ENCODE measurements around the gene MAEA.

The MAEA gene

GRCh38 chr4:1253831-1254230 is 35.9 kb upstream of the MAEA start:
- TF ChIP-seq MAX (IDR thresholded peaks at IDR 0.05; ENCODE audit: low read depth, low read length) (no peak), MYC (IDR thresholded peaks at IDR 0.05; ENCODE audit: low read depth, low read length) (no peak), CTCF (IDR thresholded peaks at IDR 0.05; ENCODE audit: low read depth, low read length) (no peak), POLR2A (IDR thresholded peaks at IDR 0.05; ENCODE audit: extremely low read depth, insufficient read length) (no peak)
- DNase-seq (ENCODE audit: low read depth): no peak
- H3K4me3 ChIP-seq (ENCODE audit: low read depth, low read length): no peak overlapping the region

GRCh38 chr4:1255151-1255550 is 34.5 kb upstream of the MAEA start:
- no peak overlapping the region for H3K4me3 ChIP-seq (ENCODE audit: low read depth, low read length)
- DNase-seq (ENCODE audit: low read depth): no peak
- TF ChIP-seq MAX (IDR thresholded peaks at IDR 0.05; ENCODE audit: low read depth, low read length) (no peak), MYC (IDR thresholded peaks at IDR 0.05; ENCODE audit: low read depth, low read length) (no peak), CTCF (IDR thresholded peaks at IDR 0.05; ENCODE audit: low read depth, low read length) (no peak), POLR2A (IDR thresholded peaks at IDR 0.05; ENCODE audit: extremely low read depth, insufficient read length) (no peak)

- H3K4me3 ChIP-seq (ENCODE audit: low read depth, low read length): no peak overlapping the region
- no peak for TF ChIP-seq MYC (IDR thresholded peaks at IDR 0.05; ENCODE audit: low read depth, low read length)
- DNase-seq (ENCODE audit: low read depth): no peak
Measured at GRCh38 chr4:1255699-1256098, 34.0 kb upstream of the MAEA start.

GRCh38 chr4:1258457-1258856 is 31.2 kb upstream of the MAEA start:
- no peak for DNase-seq (ENCODE audit: low read depth)
- TF ChIP-seq MAX (IDR thresholded peaks at IDR 0.05; ENCODE audit: low read depth, low read length) (no peak), POLR2A (IDR thresholded peaks at IDR 0.05; ENCODE audit: extremely low read depth, insufficient read length) (no peak), MYC (IDR thresholded peaks at IDR 0.05; ENCODE audit: low read depth, low read length) (no peak), CTCF (IDR thresholded peaks at IDR 0.05; ENCODE audit: low read depth, low read length) (no peak)

GRCh38 chr4:1259966-1260365 is 29.7 kb upstream of the MAEA start:
- no peak overlapping the region for H3K4me3 ChIP-seq (ENCODE audit: low read depth, low read length)
- DNase-seq (ENCODE audit: low read depth): no peak
- no peak for TF ChIP-seq MYC (IDR thresholded peaks at IDR 0.05; ENCODE audit: low read depth, low read length)
- no peak for TF ChIP-seq POLR2A (IDR thresholded peaks at IDR 0.05; ENCODE audit: extremely low read depth, insufficient read length)
- TF ChIP-seq CTCF (IDR thresholded peaks at IDR 0.05; ENCODE audit: low read depth, low read length): no peak
- no peak for TF ChIP-seq MAX (IDR thresholded peaks at IDR 0.05; ENCODE audit: low read depth, low read length)

More at GRCh38 chr4:1258457-1258856, 31.2 kb upstream of the MAEA start:
- no peak overlapping the region for H3K4me3 ChIP-seq (ENCODE audit: low read depth, low read length)

GRCh38 chr4:1260418-1261106 is 29.1 kb upstream of the MAEA start:
- no peak for DNase-seq (ENCODE audit: low read depth)
- TF ChIP-seq MYC (IDR thresholded peaks at IDR 0.05; ENCODE audit: low read depth, low read length): no peak
- TF ChIP-seq CTCF (IDR thresholded peaks at IDR 0.05; ENCODE audit: low read depth, low read length): no peak
- no peak for TF ChIP-seq POLR2A (IDR thresholded peaks at IDR 0.05; ENCODE audit: extremely low read depth, insufficient read length)
- H3K4me3 ChIP-seq (ENCODE audit: low read depth, low read length): no peak overlapping the region

Measured in NB4 (cell line).